Neural cell (in vitro differentiated cells): ENCODE results near the gene MRPS5. TPM values are rescaled to one million over a fixed set of nuclear protein-coding genes. Genes with fewer than 3 reads are reported as not detected.

Experiments
- H2AFZ ChIP-seq: fragments of 200-600, 300-800 bp; sonication (generic), shearing (Covaris generic); 2 replicates; pipeline ENCODE4 v1.6.0; 2014; ENCODE audit warnings: low read depth, mild to moderate bottlenecking, antibody characterized with exemption, low read length, moderate library complexity
- H3F3A ChIP-seq: fragments of 200-600 bp; shearing (Covaris generic); 2 replicates; pipeline ENCODE4 v1.6.1; 2016; ENCODE audit warnings: mild to moderate bottlenecking, moderate library complexity, mixed read lengths, antibody characterized with exemption, low read length; ENCODE audit not compliant: insufficient read depth, poor library complexity, severe bottlenecking
- H3K27ac ChIP-seq: fragments of 200-600, 300-800 bp; sonication (generic), shearing (Covaris generic); 2 replicates; pipeline ENCODE4 v1.5.1; 2014; ENCODE audit warnings: mild to moderate bottlenecking, low read length, moderate library complexity
- H3K27me3 ChIP-seq: fragments of 300-800, 200-600 bp; sonication (generic), shearing (Covaris generic); 2 replicates; pipeline ENCODE4 v1.6.0; 2014; ENCODE audit warnings: mild to moderate bottlenecking, low read depth, low read length, moderate library complexity; ENCODE audit not compliant: insufficient read depth
- H3K36me3 ChIP-seq: fragments of 300-800, 200-600 bp; sonication (generic), shearing (Covaris generic); 2 replicates; pipeline ENCODE4 v1.5.1; 2014; ENCODE audit warnings: mild to moderate bottlenecking, antibody characterized with exemption, low read length, moderate library complexity; ENCODE audit not compliant: insufficient read depth
- H3K4me2 ChIP-seq: fragments of 300-800, 200-600 bp; sonication (generic), shearing (Covaris generic); 2 replicates; pipeline ENCODE4 v1.6.0; 2014; ENCODE audit warnings: mild to moderate bottlenecking, low read length
- H3K4me3 ChIP-seq: fragments of 300-800, 200-600 bp; sonication (generic), shearing (Covaris generic); 2 replicates; pipeline ENCODE4 v1.5.1; 2014; ENCODE audit warnings: mild to moderate bottlenecking, low read length, moderate library complexity
- H3K79me2 ChIP-seq: fragments of 200-600 bp; shearing (Covaris generic); replicated peaks from 2 replicates; pipeline ENCODE4 v1.6.0; 2014; ENCODE audit warnings: mild to moderate bottlenecking, low read length, moderate library complexity; ENCODE audit not compliant: insufficient read depth
- H3K9ac ChIP-seq: fragments of 300-800, 200-600 bp; sonication (generic), shearing (Covaris generic); 2 replicates; pipeline ENCODE4 v1.6.1; 2016; ENCODE audit warnings: mild to moderate bottlenecking, low read length, mixed read lengths
- H3K9me2 ChIP-seq: fragments of 200-600 bp; shearing (Covaris generic); 2 replicates; pipeline ENCODE4 v1.6.1; 2016; ENCODE audit warnings: mild to moderate bottlenecking, low read length, mixed read lengths; ENCODE audit not compliant: insufficient read depth
- H3K9me3 ChIP-seq: fragments of 200-600, 300-800 bp; sonication (generic), shearing (Covaris generic); 2 replicates; pipeline ENCODE4 v1.6.1; 2016; ENCODE audit warnings: mild to moderate bottlenecking, mixed run types, low read length, moderate library complexity, mixed read lengths
- H4K20me1 ChIP-seq: fragments of 200-600 bp; shearing (Covaris generic); 2 replicates; pipeline ENCODE4 v1.6.1; 2016; ENCODE audit warnings: mild to moderate bottlenecking, mixed run types; ENCODE audit not compliant: insufficient read depth
- CTCF ChIP-seq: fragments of 450-650 bp; IDR thresholded peaks from 2 replicates; pipeline ENCODE4 v1.5.1; 2014; ENCODE audit warnings: antibody characterized with exemption, mild to moderate bottlenecking, moderate library complexity; ENCODE audit not compliant: poor library complexity, severe bottlenecking
- EP300 ChIP-seq: fragments of 450-650 bp; conservative IDR thresholded peaks from 2 replicates; pipeline ENCODE4 v1.6.1; 2014; ENCODE audit warnings: antibody characterized with exemption, mild to moderate bottlenecking, moderate library complexity; ENCODE audit not compliant: poor library complexity, severe bottlenecking
- EZH2 ChIP-seq: fragments of 200-600, 300-800 bp; shearing (Covaris generic), sonication (generic); IDR thresholded peaks from 2 replicates; pipeline ENCODE4 v1.6.1; 2014; ENCODE audit warnings: antibody characterized with exemption, low read length, borderline replicate concordance, mild to moderate bottlenecking; ENCODE audit not compliant: insufficient read depth, poor library complexity, severe bottlenecking
- MXI1 ChIP-seq: fragments of 450-650 bp; conservative IDR thresholded peaks from 2 replicates; pipeline ENCODE4 v1.6.1; 2014; ENCODE audit warnings: antibody characterized with exemption, mild to moderate bottlenecking; ENCODE audit not compliant: poor library complexity, severe bottlenecking
- POLR2AphosphoS5 ChIP-seq: IDR thresholded peaks from 2 replicates; pipeline ENCODE4 v1.6.1; 2012
- RAD21 ChIP-seq: fragments of 450-650 bp; conservative IDR thresholded peaks from 2 replicates; pipeline ENCODE4 v1.6.1; 2014; ENCODE audit warnings: antibody characterized with exemption, mild to moderate bottlenecking, moderate library complexity
- REST ChIP-seq: IDR thresholded peaks from 2 replicates; pipeline ENCODE4 v1.6.1; 2012; ENCODE audit warnings: borderline replicate concordance
- SMC3 ChIP-seq: fragments of 450-650 bp; conservative IDR thresholded peaks from 2 replicates; pipeline ENCODE4 v1.6.1; 2014; ENCODE audit warnings: antibody characterized with exemption, mild to moderate bottlenecking, moderate library complexity; ENCODE audit not compliant: poor library complexity
- TAF1 ChIP-seq: IDR thresholded peaks from 2 replicates; pipeline ENCODE4 v1.6.1; 2012; ENCODE audit warnings: low read depth
- polyA plus RNA-seq: library from polyadenylated mRNA; depleted of rRNA; stranded (reverse); fragments of >200 nt; gene quantifications from 2 replicates; pipeline ENCODE4 v1.2.3, GENCODE V29; 2014

MRPS5 gene
- polyA plus RNA-seq, 1 donor from 2014 or later = 167 TPM

GRCh38 chr2:95143838-95144237, 22.2 kb upstream of the MRPS5 start:
- Histone ChIP-seq H3K9ac (no peak overlapping the region), H3K27ac (no peak overlapping the region), H4K20me1 (no peaks in the 10 kb centered on the region), H3K79me2 (no peaks in the 10 kb centered on the region), H3K36me3 (peaks cover 24% of the 10 kb centered on the region), H3K9me2 (no peaks in the 10 kb centered on the region), H3K4me2 (no peak overlapping the region), H3K4me3 (no peak overlapping the region), H2AFZ (no peak overlapping the region), H3K27me3 (no peaks in the 10 kb centered on the region), H3K9me3 (peaks cover 36% of the 10 kb centered on the region), H3F3A (no peaks in the 10 kb centered on the region)
- TF ChIP-seq REST = no peak
- no peak for TF ChIP-seq RAD21
- no peak for TF ChIP-seq SMC3
- no peak for TF ChIP-seq POLR2AphosphoS5
- TF ChIP-seq EP300 = no peak
- no peak for TF ChIP-seq EZH2
- no peak for TF ChIP-seq MXI1
- no peak for TF ChIP-seq TAF1
- TF ChIP-seq CTCF = no peak

GRCh38 chr2:95138702-95139101, 17.1 kb upstream of the MRPS5 start:
- no peaks in the 10 kb centered on the region for H3K79me2 ChIP-seq

More at GRCh38 chr2:95138702-95139101, 17.1 kb upstream of the MRPS5 start:
- Histone ChIP-seq H3K9me2 (no peaks in the 10 kb centered on the region), H3K27me3 (no peaks in the 10 kb centered on the region), H3K9me3 (peaks cover 19% of the 10 kb centered on the region), H3F3A (no peaks in the 10 kb centered on the region), H3K9ac (no peak overlapping the region), H3K4me3 (no peak overlapping the region), H4K20me1 (no peaks in the 10 kb centered on the region), H3K27ac (no peak overlapping the region), H3K4me2 (no peak overlapping the region), H2AFZ (no peak overlapping the region), H3K36me3 (no peaks in the 10 kb centered on the region)
- TF ChIP-seq EZH2 = no peak
- no peak for TF ChIP-seq REST
- no peak for TF ChIP-seq POLR2AphosphoS5
- TF ChIP-seq CTCF = no peak
- no peak for TF ChIP-seq MXI1
- no peak for TF ChIP-seq EP300
- TF ChIP-seq RAD21 = no peak
- no peak for TF ChIP-seq TAF1
- no peak for TF ChIP-seq SMC3
